DOHH2 (cell line): ENCODE results near the gene UBE2M.
A peak's percentile ranks its signal among the peaks of the same experiment; 100 is the strongest.

Source experiments
- H3F3A ChIP-seq: fragments of 200-600 bp; sonication (generic), shearing (Covaris generic); 2 replicates; pipeline ENCODE4 v1.6.0; 2016; ENCODE audit warnings: antibody characterized with exemption, mild to moderate bottlenecking; ENCODE audit not compliant: control insufficient read depth, insufficient read depth
- H3K27ac ChIP-seq: fragments of 200-600 bp; sonication (generic); 2 replicates; pipeline ENCODE4 v1.5.1; 2014; ENCODE audit warnings: low read depth, mild to moderate bottlenecking, low read length, moderate library complexity
- H3K27me3 ChIP-seq: fragments of 200-600 bp; sonication (generic); 2 replicates; pipeline ENCODE4 v1.6.1; 2014; ENCODE audit warnings: mild to moderate bottlenecking, low read length, mixed read lengths; ENCODE audit not compliant: control insufficient read depth
- H3K36me3 ChIP-seq: fragments of 200-600 bp; sonication (generic); 2 replicates; pipeline ENCODE4 v1.6.1; 2014; ENCODE audit warnings: mild to moderate bottlenecking, low read length, moderate library complexity, mixed read lengths; ENCODE audit not compliant: control insufficient read depth
- H3K4me1 ChIP-seq: fragments of 200-600 bp; sonication (generic); 2 replicates; pipeline ENCODE4 v1.6.1; 2014; ENCODE audit warnings: mild to moderate bottlenecking, low read length, mixed read lengths; ENCODE audit not compliant: control insufficient read depth
- H3K4me2 ChIP-seq: fragments of 200-600 bp; sonication (generic); 2 replicates; pipeline ENCODE4 v1.6.0; 2014; ENCODE audit warnings: mild to moderate bottlenecking, low read length, moderate library complexity
- H3K4me3 ChIP-seq: fragments of 200-600 bp; sonication (generic); 2 replicates; pipeline ENCODE4 v1.5.1; 2014; ENCODE audit warnings: mild to moderate bottlenecking, low read length, mixed read lengths
- H3K79me2 ChIP-seq: fragments of 200-600 bp; sonication (generic); 2 replicates; pipeline ENCODE4 v1.6.1; 2014; ENCODE audit warnings: mild to moderate bottlenecking, low read length, mixed read lengths; ENCODE audit not compliant: control insufficient read depth
- H3K9me2 ChIP-seq: fragments of 200-600 bp; sonication (generic); replicated peaks from 2 replicates; pipeline ENCODE4 v1.6.1; 2014; ENCODE audit warnings: mild to moderate bottlenecking, low read length, mixed read lengths; ENCODE audit not compliant: control insufficient read depth
- H3K9me3 ChIP-seq: fragments of 200-600 bp; sonication (generic); 2 replicates; pipeline ENCODE4 v1.6.1; 2014; ENCODE audit warnings: antibody characterized with exemption, low read length, mixed read lengths; ENCODE audit not compliant: control insufficient read depth, insufficient read depth
- H4K20me1 ChIP-seq: fragments of 200-600 bp; sonication (generic); 2 replicates; pipeline ENCODE4 v1.6.0; 2014; ENCODE audit warnings: low read depth, mild to moderate bottlenecking, antibody characterized with exemption, low read length, moderate library complexity; ENCODE audit not compliant: control insufficient read depth, insufficient read depth
- EZH2phosphoT487 ChIP-seq: fragments of 200-600 bp; sonication (generic); IDR thresholded peaks from 2 replicates; pipeline ENCODE4 v1.6.1; 2017; ENCODE audit warnings: borderline replicate concordance, mild to moderate bottlenecking, antibody characterized with exemption, low read length, moderate library complexity, mixed read lengths
- TF ChIP-seq, protein P1 (sequence below): fragments of 200-600 bp; sonication (generic); IDR thresholded peaks from one replicate; pipeline ENCODE4 v1.5.1; 2014; ENCODE audit warnings: antibody characterized with exemption, mild to moderate bottlenecking, low read depth, low read length; ENCODE audit not compliant: poor library complexity, severe bottlenecking

The UBE2M gene

GRCh38 chr19:58561373-58562121 is 3.1 kb upstream of the UBE2M start:
- peak overlapping the region; percentile 97 for H3K4me2 ChIP-seq

GRCh38 chr19:58560921-58561320 is 2.5 kb upstream of the UBE2M start:
- Histone ChIP-seq H3K9me2 (no peaks in the 10 kb centered on the region), H3K27ac (no peak overlapping the region; the same call in 1 of the 2 replicates), H3F3A (peaks cover 37% of the 10 kb centered on the region), H3K36me3 (peaks cover 24% of the 10 kb centered on the region), H3K4me1 (peaks cover 65% of the 10 kb centered on the region), H3K27me3 (0 out of 2 replicates have a peak, but pooled peaks cover 2% of the 10 kb centered on the region), H3K4me3 (no peak overlapping the region; the same call in 1 of the 2 replicates), H3K4me2 (peak overlapping the region; percentile 97), H4K20me1 (no peaks in the 10 kb centered on the region), H3K9me3 (no peaks in the 10 kb centered on the region), H3K79me2 (peaks cover 34% of the 10 kb centered on the region)
- TF ChIP-seq EZH2phosphoT487: no peak
- TF ChIP-seq, protein P1, sequence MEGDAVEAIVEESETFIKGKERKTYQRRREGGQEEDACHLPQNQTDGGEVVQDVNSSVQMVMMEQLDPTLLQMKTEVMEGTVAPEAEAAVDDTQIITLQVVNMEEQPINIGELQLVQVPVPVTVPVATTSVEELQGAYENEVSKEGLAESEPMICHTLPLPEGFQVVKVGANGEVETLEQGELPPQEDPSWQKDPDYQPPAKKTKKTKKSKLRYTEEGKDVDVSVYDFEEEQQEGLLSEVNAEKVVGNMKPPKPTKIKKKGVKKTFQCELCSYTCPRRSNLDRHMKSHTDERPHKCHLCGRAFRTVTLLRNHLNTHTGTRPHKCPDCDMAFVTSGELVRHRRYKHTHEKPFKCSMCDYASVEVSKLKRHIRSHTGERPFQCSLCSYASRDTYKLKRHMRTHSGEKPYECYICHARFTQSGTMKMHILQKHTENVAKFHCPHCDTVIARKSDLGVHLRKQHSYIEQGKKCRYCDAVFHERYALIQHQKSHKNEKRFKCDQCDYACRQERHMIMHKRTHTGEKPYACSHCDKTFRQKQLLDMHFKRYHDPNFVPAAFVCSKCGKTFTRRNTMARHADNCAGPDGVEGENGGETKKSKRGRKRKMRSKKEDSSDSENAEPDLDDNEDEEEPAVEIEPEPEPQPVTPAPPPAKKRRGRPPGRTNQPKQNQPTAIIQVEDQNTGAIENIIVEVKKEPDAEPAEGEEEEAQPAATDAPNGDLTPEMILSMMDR: no peak

More at GRCh38 chr19:58561373-58562121, 3.1 kb upstream of the UBE2M start:
- peaks cover 28% of the 10 kb centered on the region for H3K79me2 ChIP-seq
- no peaks in the 10 kb centered on the region for H3K9me2 ChIP-seq
- H3K27ac ChIP-seq: no peak overlapping the region; the same call in 1 of the 2 replicates
- H3K4me3 ChIP-seq: peak overlapping the region; percentile 76
- no peaks in the 10 kb centered on the region for H3K9me3 ChIP-seq
- peaks cover 59% of the 10 kb centered on the region for H3K4me1 ChIP-seq
- peaks cover 18% of the 10 kb centered on the region for H3K36me3 ChIP-seq
- TF ChIP-seq, protein P1: no peak
- no peak for TF ChIP-seq EZH2phosphoT487
- H3K27me3 ChIP-seq: 0 out of 2 replicates have a peak, but pooled peaks cover 2% of the 10 kb centered on the region
- no peaks in the 10 kb centered on the region for H4K20me1 ChIP-seq
- peaks cover 37% of the 10 kb centered on the region for H3F3A ChIP-seq

DNA sequence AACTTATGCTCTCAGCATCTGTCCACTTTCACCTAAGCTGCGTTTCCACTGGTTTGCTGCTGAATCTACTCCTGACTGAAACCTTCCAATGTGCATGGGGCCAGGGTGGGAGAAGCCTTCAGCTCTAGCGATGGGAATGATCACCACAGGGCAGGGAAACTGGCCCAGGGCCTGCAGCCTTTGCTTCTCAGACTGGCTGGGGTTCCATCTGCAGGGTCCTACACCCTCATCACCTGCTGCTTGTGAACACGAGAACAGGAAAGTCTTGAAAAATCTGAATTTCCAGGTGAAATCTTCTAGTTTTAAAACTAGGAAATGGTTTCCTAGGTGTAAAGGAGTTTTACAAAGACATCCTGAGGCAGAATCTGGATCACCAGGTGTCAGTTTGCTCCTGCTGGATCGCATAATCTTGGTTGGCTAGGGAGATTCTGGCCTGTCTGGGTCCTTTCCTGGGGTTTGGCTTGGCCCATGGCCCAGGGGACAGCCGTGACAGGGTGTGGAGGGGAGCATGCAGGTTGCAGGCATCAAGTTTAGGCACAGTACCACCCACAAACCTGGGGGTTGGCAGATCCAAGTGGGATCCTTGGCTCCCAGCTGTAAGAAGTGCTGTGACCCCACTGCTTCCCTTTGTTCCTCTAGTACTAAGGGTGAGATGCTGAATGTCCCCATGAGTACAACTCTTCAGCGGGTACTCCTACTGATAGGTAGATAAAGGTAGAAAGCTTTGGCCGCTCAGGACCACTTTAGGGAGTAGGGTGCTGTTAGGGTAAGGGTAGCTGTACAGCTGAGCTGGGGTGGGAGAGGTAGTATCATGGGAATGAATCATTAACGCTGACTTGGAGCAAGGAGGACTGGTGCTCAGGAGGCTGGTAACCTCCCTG is 1.8 kb upstream of the UBE2M start:
- Histone ChIP-seq H3K9me3 (no peaks in the 10 kb centered on the region), H4K20me1 (no peaks in the 10 kb centered on the region), H3K79me2 (peaks cover 41% of the 10 kb centered on the region), H3K27ac (peak overlapping the region; percentile 91), H3K36me3 (peaks cover 31% of the 10 kb centered on the region), H3K4me3 (peak overlapping the region; percentile 92), H3K27me3 (0 out of 2 replicates have a peak, but pooled peaks cover 2% of the 10 kb centered on the region), H3F3A (peaks cover 37% of the 10 kb centered on the region), H3K4me2 (peak overlapping the region; percentile 97), H3K4me1 (peaks cover 72% of the 10 kb centered on the region), H3K9me2 (no peaks in the 10 kb centered on the region)
- TF ChIP-seq EZH2phosphoT487: no peak
- TF ChIP-seq, protein P1: no peak
